Heart right ventricle (tissue), 16 donors: Measurements from ENCODE around the gene MAP2K5. TPM values are rescaled to one million over a fixed set of nuclear protein-coding genes. Genes with fewer than 3 reads are reported as not detected.

Experiments
- ATAC-seq, 8 donors: fragments of 200-7000 bp; cut with Tn5 transposase; one replicate each; pipeline ENCODE4 v1.9.1; 2020; ENCODE audit warnings: mild to moderate bottlenecking in 8 of 8, moderate library complexity in 8 of 8, moderate number of reproducible peaks in 1 of 8
- DNase-seq, 2 donors: peaks; one replicate each; pipeline ENCODE4 v3.0.0-alpha.2; 2020
- H3K27ac ChIP-seq, 10 donors: fragments of 200-600 bp; sonication (generic) in 2 of 10; one replicate each; pipeline versions ENCODE4 v1.5.0 to v1.8.0; 2020 to 2022; ENCODE audit warnings: mild to moderate bottlenecking in 3 of 10
- H3K27me3 ChIP-seq, 7 donors: fragments of 200-600 bp; one replicate each; pipeline ENCODE4 v1.8.0; 2021 to 2022; ENCODE audit warnings: mild to moderate bottlenecking in 2 of 7
- H3K36me3 ChIP-seq, 9 donors: fragments of 200-600 bp; sonication (generic) in 1 of 9; one replicate each; pipeline versions ENCODE4 v1.5.0 to v1.8.0; 2020 to 2022; ENCODE audit warnings: mild to moderate bottlenecking in 2 of 9
- H3K4me1 ChIP-seq, 9 donors: fragments of 200-600 bp; sonication (generic) in 1 of 9; one replicate each; pipeline versions ENCODE4 v1.5.0 to v1.8.0; 2020 to 2022; ENCODE audit warnings: mild to moderate bottlenecking in 4 of 9
- H3K4me3 ChIP-seq, 10 donors: fragments of 200-600 bp; sonication (generic) in 2 of 10; one replicate each; pipeline versions ENCODE4 v1.5.0 to v1.8.0; 2020 to 2022; ENCODE audit warnings: mild to moderate bottlenecking in 7 of 10, moderate library complexity in 2 of 10
- H3K9me3 ChIP-seq, 11 donors: fragments of 200-600 bp in 10 of 11; sonication (generic) in 2 of 11; one replicate each; pipeline versions ENCODE4 v1.5.0 to v1.8.0; 2013 to 2022; ENCODE audit warnings: mild to moderate bottlenecking in 2 of 11, control low read depth in 1 of 11, moderate library complexity in 1 of 11
- WGBS, 2 donors: extraction: QIAGEN DNeasy Blood & Tissue Kit; methylation state at CpG; one replicate each; pipeline ENCODE4 v1.1.7; 2013; ENCODE audit warnings: inconsistent platforms in 1 of 2; 5-methylcytosine and 5-hydroxymethylcytosine counted together
- intact Hi-C, 10 donors: fragments of 100-400 bp; cut with DNase I; formaldehyde crosslinking; loops; one replicate each; pipeline versions ENCODE4 v1.11.1 to v1.14.2; 2022
- polyA plus RNA-seq, 2 donors: library from polyadenylated mRNA; stranded (reverse); fragments of 200-250 nt; gene quantifications; one replicate each; pipeline ENCODE4 v1.2.3, GENCODE V29; 2013
- total RNA-seq, 10 donors: library from RNA; stranded (reverse); fragmentation: NEBNext Ultra II Directional in 3 of 10; extraction: Animal tissue kit (Norgen Biotek cat#: 25700) in 3 of 10; gene quantifications; one replicate each; pipeline versions ENCODE4 v1.2.1 to v1.2.4, GENCODE V29; 2021 to 2023
- TF ChIP-seq, protein P1 (sequence below), 9 donors: fragments of 200-600 bp; sonication (generic) in 2 of 9; IDR thresholded peaks; one replicate each; pipeline versions ENCODE4 v1.5.0 to v1.8.0; 2021 to 2022; ENCODE audit warnings: antibody characterized with exemption in 9 of 9, mild to moderate bottlenecking in 5 of 9, moderate library complexity in 1 of 9
- donor health status: Arrhythmogenic right ventricular cardiomyopathy.
- donor health status: ischemic (EF 13 %, LVEDD 7.1; RV severe dilation, severe dysfunction).
- donor health status: healthy with polysubstance abuse.
- donor health status: DM: no; HTN: yes; CAD: no.
- donor health status: DM: no; HTN: no; CAD: no.
- donor health status: ischemic (EF 25% LVEDD 6.9; RV normal size, moderate dysfunction).
- donor health status: ischemic (EF 25% LVEDD 5.7; RV mildly dilated, moderate dysfunction).
- donor health status: healthy.
- donor health status: DM: yes; HTN: yes; CAD: no.
- donor health status: Ischemic cardiomyopathy.
- donor health status: ischemic (EF 35%, LVEDD 5.7; RV mildly dilated, moderate dysfunction).
- donor health status: nonischemic (EF 11% LVEDD 7.7; RV severe dilation, severe dysfunction).
- donor health status: DM: yes; HTN: yes; CAD: no.
- donor health status: PGD.
- donor health status: ischemic (EF 29% LVEDD 5.4; RV normal size, mild dysfunction).
- donor health status: nonischemic (EF 23%, LVEDD 6.1; RV moderate dilation, normal function).

Gene MAP2K5
- total and polyA plus RNA-seq, 12 donors: 7.7 to 34.3 (median 21.0) TPM

DNA sequence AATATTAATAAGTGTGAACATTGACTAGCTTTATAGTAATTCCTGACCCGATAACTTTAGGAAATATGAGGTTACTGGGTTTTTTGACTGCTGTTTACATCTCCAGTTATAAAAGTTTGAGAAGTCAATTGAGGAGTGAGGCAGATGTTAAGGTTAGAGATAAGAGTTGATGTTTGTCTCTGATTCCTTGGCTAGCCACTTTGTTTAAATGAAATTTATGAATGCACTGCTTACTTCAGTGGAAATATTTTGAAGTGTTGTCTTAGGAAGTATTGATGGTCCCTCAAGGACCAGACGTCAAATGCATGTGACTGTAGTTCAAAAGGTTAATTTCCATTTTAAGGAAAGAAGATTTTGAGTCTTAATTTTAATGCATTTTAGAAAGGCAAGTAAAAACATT, 41.7 kb downstream of the MAP2K5 start:
- no peak for DNase-seq
- 85 to 87% methylated on average over 2 of the region's 2 CpGs for WGBS, 2 donors
- TF ChIP-seq, protein P1, sequence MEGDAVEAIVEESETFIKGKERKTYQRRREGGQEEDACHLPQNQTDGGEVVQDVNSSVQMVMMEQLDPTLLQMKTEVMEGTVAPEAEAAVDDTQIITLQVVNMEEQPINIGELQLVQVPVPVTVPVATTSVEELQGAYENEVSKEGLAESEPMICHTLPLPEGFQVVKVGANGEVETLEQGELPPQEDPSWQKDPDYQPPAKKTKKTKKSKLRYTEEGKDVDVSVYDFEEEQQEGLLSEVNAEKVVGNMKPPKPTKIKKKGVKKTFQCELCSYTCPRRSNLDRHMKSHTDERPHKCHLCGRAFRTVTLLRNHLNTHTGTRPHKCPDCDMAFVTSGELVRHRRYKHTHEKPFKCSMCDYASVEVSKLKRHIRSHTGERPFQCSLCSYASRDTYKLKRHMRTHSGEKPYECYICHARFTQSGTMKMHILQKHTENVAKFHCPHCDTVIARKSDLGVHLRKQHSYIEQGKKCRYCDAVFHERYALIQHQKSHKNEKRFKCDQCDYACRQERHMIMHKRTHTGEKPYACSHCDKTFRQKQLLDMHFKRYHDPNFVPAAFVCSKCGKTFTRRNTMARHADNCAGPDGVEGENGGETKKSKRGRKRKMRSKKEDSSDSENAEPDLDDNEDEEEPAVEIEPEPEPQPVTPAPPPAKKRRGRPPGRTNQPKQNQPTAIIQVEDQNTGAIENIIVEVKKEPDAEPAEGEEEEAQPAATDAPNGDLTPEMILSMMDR (IDR thresholded peaks at IDR 0.05): no peak
- ATAC-seq: no peak
- Histone ChIP-seq H3K4me1 (no peaks in the 10 kb centered on the region), H3K27ac (no peak overlapping the region), H3K27me3 (no peaks in the 10 kb centered on the region), H3K4me3 (no peak overlapping the region), H3K36me3 (peaks cover 0 to 52% (median 11%) of the 10 kb centered on the region in 9 donors), H3K9me3 (no peaks in the 10 kb centered on the region)
- intact Hi-C loops: no loop called here

DNA sequence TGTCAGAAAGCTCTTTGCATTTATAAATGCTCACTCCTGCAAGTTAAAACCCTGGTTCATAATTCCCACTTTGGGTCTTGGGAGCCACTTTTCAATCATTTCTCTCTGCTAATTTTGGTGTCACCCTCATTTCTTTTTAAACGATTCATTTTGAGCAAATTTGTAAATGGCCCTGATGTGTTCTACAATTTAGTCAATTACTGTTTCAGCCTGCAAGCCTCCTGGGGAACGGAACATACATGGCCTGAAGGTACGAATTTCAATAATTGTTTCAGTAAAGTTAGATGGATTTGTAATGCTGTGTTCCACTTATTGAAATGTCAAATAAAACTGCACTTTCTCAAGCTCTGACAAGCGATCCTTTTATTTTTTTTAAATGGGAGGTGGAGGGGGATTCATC, 43.2 kb downstream of the MAP2K5 start:
- H3K27ac ChIP-seq: no peak overlapping the region
- H3K27me3 ChIP-seq: no peaks in the 10 kb centered on the region
- H3K9me3 ChIP-seq: no peaks in the 10 kb centered on the region
- DNase-seq (no peak), ATAC-seq (no peak)
- no peaks in the 10 kb centered on the region for H3K4me1 ChIP-seq
- intact Hi-C loops: no loop called here
- 97 to 98% methylated on average over 4 of the region's 4 CpGs for WGBS, 2 donors
- H3K4me3 ChIP-seq: no peak overlapping the region
- H3K36me3 ChIP-seq: peaks cover 0 to 57% (median 14%) of the 10 kb centered on the region in 9 donors
- TF ChIP-seq, protein P1 (IDR thresholded peaks at IDR 0.05): no peak

DNA sequence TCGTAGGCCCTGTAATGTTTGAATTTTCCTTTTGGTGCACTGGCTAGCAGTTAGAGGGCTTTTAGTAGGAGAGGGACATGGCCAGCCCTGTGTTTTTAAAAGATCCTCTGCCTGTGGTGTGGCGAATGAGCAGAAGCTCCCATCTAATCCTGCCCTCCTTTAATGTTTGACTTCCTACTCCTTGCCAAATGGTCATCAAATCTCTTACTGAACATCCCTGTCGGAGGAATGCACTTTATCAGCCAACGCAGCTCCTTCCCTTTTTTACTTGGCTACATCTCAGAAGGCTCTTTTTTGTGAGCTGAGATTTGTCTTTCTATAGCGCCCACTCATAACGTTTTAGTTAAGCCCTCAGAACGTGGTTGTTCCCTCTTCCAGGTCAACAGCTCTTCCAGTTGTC, 44.8 kb downstream of the MAP2K5 start:
- ATAC-seq: no peak
- intact Hi-C loops: no loop called here
- 78 to 81% methylated on average over 7 of the region's 7 CpGs for WGBS, 2 donors
- H3K9me3 ChIP-seq: no peaks in the 10 kb centered on the region
- no peak overlapping the region for H3K4me3 ChIP-seq
- H3K4me1 ChIP-seq: no peaks in the 10 kb centered on the region
- TF ChIP-seq, protein P1 (IDR thresholded peaks at IDR 0.05): no peak
- no peak overlapping the region for H3K27ac ChIP-seq
- peaks cover 0 to 60% (median 14%) of the 10 kb centered on the region in 9 donors for H3K36me3 ChIP-seq
- no peaks in the 10 kb centered on the region for H3K27me3 ChIP-seq
- no peak for DNase-seq

DNA sequence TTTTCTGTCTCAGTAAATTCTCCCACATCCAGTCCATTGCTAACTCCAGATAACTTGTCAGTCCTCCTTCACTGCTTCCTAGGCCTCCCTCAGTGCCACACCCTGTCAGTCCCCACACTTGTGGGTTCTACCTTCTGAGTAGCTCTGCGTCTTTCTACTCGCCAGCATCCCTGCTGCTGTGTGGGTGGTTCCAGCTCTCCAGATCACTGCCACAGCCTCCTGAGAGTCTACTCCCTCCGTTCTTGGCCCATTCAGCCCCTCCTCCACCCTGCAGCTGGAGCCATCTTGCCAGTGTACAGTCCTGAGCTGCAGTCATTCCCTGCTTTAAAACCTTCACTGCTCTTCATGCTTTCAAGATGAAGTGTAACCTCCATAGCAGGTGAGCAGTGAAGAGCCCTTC, 45.3 kb downstream of the MAP2K5 start:
- TF ChIP-seq, protein P1 (IDR thresholded peaks at IDR 0.05): no peak
- no peaks in the 10 kb centered on the region for H3K27me3 ChIP-seq
- H3K36me3 ChIP-seq: peaks cover 0 to 60% (median 17%) of the 10 kb centered on the region in 9 donors
- DNase-seq (no peak), ATAC-seq (peak in 3 of 8 donors; percentile 15 to 48 (median 35))
- no peak overlapping the region for H3K27ac ChIP-seq
- 72 to 74% methylated on average over 3 of the region's 3 CpGs for WGBS, 2 donors
- intact Hi-C loops: no loop called here
- no peaks in the 10 kb centered on the region for H3K4me1 ChIP-seq
- H3K9me3 ChIP-seq: no peaks in the 10 kb centered on the region
- no peak overlapping the region for H3K4me3 ChIP-seq
